Hippocampal formation (tissue), 2 donors: ENCODE measurements around the gene ARHGAP1.
A peak's percentile ranks its signal among the peaks of the same experiment; 100 is the strongest.
"Not testable (repeated sequence)": the region's sequence is repeated elsewhere in the genome, so short reads cannot be mapped to it uniquely, and the experiment has no call there.

ENCODE experiments used
- DNase-seq, 2 donors: peaks; one replicate each; lab custom pipeline; 2025; lab: John Stamatoyannopoulos, UW

The ARHGAP1 gene

GRCh38 chr11:46723359-46723680 is 22.9 kb upstream of the ARHGAP1 start:
- DNase-seq, result no peak

GRCh38 chr11:46722566-46723358 is 22.3 kb upstream of the ARHGAP1 start:
- DNase-seq, result no peak

- DNase-seq, result no peak
Measured at GRCh38 chr11:46721286-46721685, 20.9 kb upstream of the ARHGAP1 start.

GRCh38 chr11:46719543-46720218 is 19.3 kb upstream of the ARHGAP1 start:
- no peak for DNase-seq

GRCh38 chr11:46719048-46719542 is 18.7 kb upstream of the ARHGAP1 start, which contains the start of gene F2:
F2 (plus strand) TSS chr11:46719213; CDS start chr11:46719236, 23 bp downstream.
- no peak for DNase-seq

- no peak for DNase-seq
Measured at GRCh38 chr11:46718155-46719019, 18.0 kb upstream of the ARHGAP1 start.

GRCh38 chr11:46717825-46718154 is 17.4 kb upstream of the ARHGAP1 start:
- not testable (repeated sequence) for DNase-seq

- DNase-seq, result no peak
Measured at GRCh38 chr11:46712874-46713576, 12.6 kb upstream of the ARHGAP1 start.

- no peak for DNase-seq
Measured at GRCh38 chr11:46711303-46711702, 10.9 kb upstream of the ARHGAP1 start.

GRCh38 chr11:46710821-46711269 is 10.4 kb upstream of the ARHGAP1 start:
- no peak for DNase-seq

GRCh38 chr11:46709351-46709750 is 8.9 kb upstream of the ARHGAP1 start:
- DNase-seq, result not testable (repeated sequence)

- no peak for DNase-seq
Measured at GRCh38 chr11:46706886-46707285, 6.5 kb upstream of the ARHGAP1 start.

GRCh38 chr11:46705070-46705688 is 4.8 kb upstream of the ARHGAP1 start:
- no peak for DNase-seq

GRCh38 chr11:46701078-46701654 is 747 bp upstream of the ARHGAP1 start:
- DNase-seq, result no peak

GRCh38 chr11:46698597-46698996 is 1.8 kb downstream of the ARHGAP1 start:
- no peak for DNase-seq

- no peak for DNase-seq
Measured at GRCh38 chr11:46697723-46698122, 2.7 kb downstream of the ARHGAP1 start.

- DNase-seq, result peak; percentile 58
Measured at GRCh38 chr11:46697303-46697702, 3.1 kb downstream of the ARHGAP1 start.

GRCh38 chr11:46696212-46696558 is 4.2 kb downstream of the ARHGAP1 start:
- DNase-seq, result peak; percentile 90 to 93

GRCh38 chr11:46695345-46696211 is 4.8 kb downstream of the ARHGAP1 start:
- no peak for DNase-seq

GRCh38 chr11:46694607-46695006 is 5.8 kb downstream of the ARHGAP1 start:
- DNase-seq, result no peak
